Neural cell (in vitro differentiated cells): ENCODE data around the gene IL4I1. TPM values are rescaled to one million over a fixed set of nuclear protein-coding genes. Genes with fewer than 3 reads are reported as not detected.

ENCODE experiments used
- polyA plus RNA-seq: library from polyadenylated mRNA; depleted of rRNA; stranded (reverse); fragments of >200 nt; gene quantifications from 2 replicates; pipeline ENCODE4 v1.2.3, GENCODE V29; 2014
- small RNA-seq, 3 experiments: library from RNA; depleted of rRNA; stranded (forward); fragments of <200 nt; gene quantifications; one replicate each; pipeline ENCODE3, GENCODE V24; 2012

The IL4I1 gene
- polyA plus RNA-seq, 1 donor from 2014 or later, result not detected

Small RNA genes lying within 50 kb of the gene (small RNA-seq; reads per million reads assigned to genes)
- 0 to 0.46 (median 0) reads per million in 3 experiments for gene MIR4749

Other genes starting within 250 kb of the IL4I1 start
- 31.3 and 39.4 TPM in 2 replicates for gene IRF3, start 231.0 kb downstream of the IL4I1 start, polyA plus RNA-seq
- gene BCL2L12, start 231.0 kb downstream of the IL4I1 start, polyA plus RNA-seq, result 1.1 TPM in 1 of 2 replicates, not detected in the other
- gene PRMT1, start 219.6 kb downstream of the IL4I1 start, polyA plus RNA-seq, result 610 and 682 TPM in 2 replicates
- 6.7 and 7.2 TPM in 2 replicates for gene ADM5, start 207.3 kb downstream of the IL4I1 start, polyA plus RNA-seq
- 204 and 240 TPM in 2 replicates for gene CPT1C, start 205.8 kb downstream of the IL4I1 start, polyA plus RNA-seq
- gene TSKS, start 133.6 kb downstream of the IL4I1 start, polyA plus RNA-seq, result not detected in 2 replicates
- 40.8 and 53.4 TPM in 2 replicates for gene AP2A1, start 129.9 kb downstream of the IL4I1 start, polyA plus RNA-seq
- 32.9 and 35.4 TPM in 2 replicates for gene FUZ, start 83.6 kb downstream of the IL4I1 start, polyA plus RNA-seq
- 18.9 and 22.0 TPM in 2 replicates for gene MED25, start 78.6 kb downstream of the IL4I1 start, polyA plus RNA-seq
- 199 and 288 TPM in 2 replicates for gene PTOV1, start 45.7 kb downstream of the IL4I1 start, polyA plus RNA-seq
- 43.1 and 43.6 TPM in 2 replicates for gene PNKP, start 29.3 kb downstream of the IL4I1 start, polyA plus RNA-seq
- gene AKT1S1, start 19.5 kb downstream of the IL4I1 start, polyA plus RNA-seq, result 4.8 and 7.4 TPM in 2 replicates
- gene TBC1D17, start 19.2 kb downstream of the IL4I1 start, polyA plus RNA-seq, result 13.1 and 13.2 TPM in 2 replicates
- gene ATF5, start 32.3 kb upstream of the IL4I1 start, polyA plus RNA-seq, result 16.1 and 18.9 TPM in 2 replicates
- 24.9 and 32.2 TPM in 2 replicates for gene NUP62, start 32.6 kb upstream of the IL4I1 start, polyA plus RNA-seq
- not detected in 2 replicates for gene SIGLEC11, start 64.3 kb upstream of the IL4I1 start, polyA plus RNA-seq
- gene VRK3, start 128.5 kb upstream of the IL4I1 start, polyA plus RNA-seq, result 35.3 and 47.3 TPM in 2 replicates
- 8.4 and 11.7 TPM in 2 replicates for gene ZNF473, start 129.1 kb upstream of the IL4I1 start, polyA plus RNA-seq